C4-2B (cell line): ENCODE results near the gene GFOD2.

Experiments
- H3K27ac ChIP-seq: fragments of 450-650 bp; 2 replicates; pipeline ENCODE4 v1.5.1; 2017
- ZFX ChIP-seq: fragments of 450-650 bp; IDR thresholded peaks from 2 replicates; pipeline ENCODE4 v1.6.1; 2017
- TF ChIP-seq, protein P1 (sequence below): fragments of 450-650 bp; conservative IDR thresholded peaks from 2 replicates; pipeline ENCODE4 v1.5.1; 2017; ENCODE audit warnings: mild to moderate bottlenecking

The GFOD2 gene

DNA sequence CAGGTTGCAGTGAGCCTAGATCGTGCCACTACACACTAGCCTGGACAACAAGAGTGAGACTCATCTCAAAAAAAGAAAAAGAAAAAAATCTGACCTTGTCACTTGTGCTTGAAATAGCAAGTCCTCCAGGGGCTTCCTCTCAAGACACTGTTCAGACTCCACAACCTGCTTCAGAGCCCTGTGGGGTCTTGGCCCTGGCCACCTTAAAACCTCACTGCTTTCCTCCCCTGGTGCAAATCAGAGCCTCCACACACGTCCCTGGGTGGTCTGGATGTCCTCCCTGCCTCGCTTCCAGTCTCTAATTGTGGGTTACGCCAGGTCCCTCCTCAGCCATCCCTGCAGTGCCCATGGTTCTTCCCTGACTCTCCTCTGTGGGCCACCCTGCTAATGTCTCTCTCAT, 63.8 kb downstream of the GFOD2 start:
- no peak overlapping the region for H3K27ac ChIP-seq
- no peak for TF ChIP-seq ZFX
- TF ChIP-seq, protein P1, sequence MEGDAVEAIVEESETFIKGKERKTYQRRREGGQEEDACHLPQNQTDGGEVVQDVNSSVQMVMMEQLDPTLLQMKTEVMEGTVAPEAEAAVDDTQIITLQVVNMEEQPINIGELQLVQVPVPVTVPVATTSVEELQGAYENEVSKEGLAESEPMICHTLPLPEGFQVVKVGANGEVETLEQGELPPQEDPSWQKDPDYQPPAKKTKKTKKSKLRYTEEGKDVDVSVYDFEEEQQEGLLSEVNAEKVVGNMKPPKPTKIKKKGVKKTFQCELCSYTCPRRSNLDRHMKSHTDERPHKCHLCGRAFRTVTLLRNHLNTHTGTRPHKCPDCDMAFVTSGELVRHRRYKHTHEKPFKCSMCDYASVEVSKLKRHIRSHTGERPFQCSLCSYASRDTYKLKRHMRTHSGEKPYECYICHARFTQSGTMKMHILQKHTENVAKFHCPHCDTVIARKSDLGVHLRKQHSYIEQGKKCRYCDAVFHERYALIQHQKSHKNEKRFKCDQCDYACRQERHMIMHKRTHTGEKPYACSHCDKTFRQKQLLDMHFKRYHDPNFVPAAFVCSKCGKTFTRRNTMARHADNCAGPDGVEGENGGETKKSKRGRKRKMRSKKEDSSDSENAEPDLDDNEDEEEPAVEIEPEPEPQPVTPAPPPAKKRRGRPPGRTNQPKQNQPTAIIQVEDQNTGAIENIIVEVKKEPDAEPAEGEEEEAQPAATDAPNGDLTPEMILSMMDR, result no peak

DNA sequence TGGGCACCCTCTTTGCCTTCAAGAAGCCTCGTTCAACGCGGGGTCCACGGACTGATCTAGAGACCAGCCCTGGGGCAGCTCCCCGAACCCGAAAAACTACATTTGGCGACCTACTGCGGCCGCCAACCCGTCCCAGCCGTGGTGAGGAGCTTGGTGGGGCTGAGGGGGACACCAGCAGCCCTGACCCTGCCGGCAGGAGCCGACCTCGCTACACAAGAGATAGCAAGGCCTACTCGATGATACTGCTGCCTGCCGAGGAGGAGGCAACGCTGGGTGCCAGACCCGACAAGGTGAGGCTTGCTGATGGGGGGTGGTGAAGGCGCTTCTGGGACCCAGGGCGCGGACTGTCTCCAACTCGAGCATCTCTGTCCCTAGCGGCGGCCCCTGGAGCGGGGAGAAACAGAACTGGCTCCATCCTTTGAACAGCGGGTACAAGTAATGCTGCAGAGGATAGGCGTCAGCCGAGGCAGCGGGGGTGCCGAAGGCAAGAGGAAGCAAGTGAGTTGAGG, 64.7 kb downstream of the GFOD2 start:
- H3K27ac ChIP-seq, result no peak overlapping the region
- TF ChIP-seq ZFX, result no peak
- TF ChIP-seq, protein P1, result no peak

DNA sequence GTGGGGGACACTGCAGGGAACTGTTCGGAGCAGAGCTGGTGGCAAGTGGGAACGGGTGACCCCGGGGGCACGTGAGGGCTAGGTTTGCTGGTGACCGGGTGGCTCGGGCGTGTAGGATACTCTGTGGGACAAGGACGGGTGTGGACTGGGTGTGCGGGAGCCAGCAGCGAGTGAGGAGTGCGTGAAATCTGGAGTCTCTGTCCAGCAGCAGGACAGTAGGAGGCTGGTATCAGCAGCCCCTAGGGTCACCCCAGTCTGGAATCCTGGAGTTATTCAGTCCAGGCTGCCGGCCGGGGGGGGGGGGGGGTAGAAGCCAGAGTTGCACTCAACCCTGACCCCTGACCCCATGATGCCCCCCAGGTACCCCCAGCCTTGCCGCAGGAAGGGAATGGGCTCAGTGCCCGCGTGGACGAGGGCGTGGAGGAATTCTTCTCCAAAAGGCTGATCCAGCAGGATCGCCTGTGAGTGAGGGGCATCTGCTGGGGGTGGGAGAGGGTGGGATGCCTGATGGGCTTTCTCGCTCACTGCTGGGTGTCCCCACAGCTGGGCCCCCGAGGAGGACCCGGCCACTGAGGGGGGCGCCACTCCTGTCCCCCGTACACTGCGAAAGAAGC, 65.2 kb downstream of the GFOD2 start:
- peak overlapping the region; percentile 31; the same call in 1 of the 2 replicates for H3K27ac ChIP-seq
- TF ChIP-seq, protein P1, result no peak
- no peak for TF ChIP-seq ZFX

DNA sequence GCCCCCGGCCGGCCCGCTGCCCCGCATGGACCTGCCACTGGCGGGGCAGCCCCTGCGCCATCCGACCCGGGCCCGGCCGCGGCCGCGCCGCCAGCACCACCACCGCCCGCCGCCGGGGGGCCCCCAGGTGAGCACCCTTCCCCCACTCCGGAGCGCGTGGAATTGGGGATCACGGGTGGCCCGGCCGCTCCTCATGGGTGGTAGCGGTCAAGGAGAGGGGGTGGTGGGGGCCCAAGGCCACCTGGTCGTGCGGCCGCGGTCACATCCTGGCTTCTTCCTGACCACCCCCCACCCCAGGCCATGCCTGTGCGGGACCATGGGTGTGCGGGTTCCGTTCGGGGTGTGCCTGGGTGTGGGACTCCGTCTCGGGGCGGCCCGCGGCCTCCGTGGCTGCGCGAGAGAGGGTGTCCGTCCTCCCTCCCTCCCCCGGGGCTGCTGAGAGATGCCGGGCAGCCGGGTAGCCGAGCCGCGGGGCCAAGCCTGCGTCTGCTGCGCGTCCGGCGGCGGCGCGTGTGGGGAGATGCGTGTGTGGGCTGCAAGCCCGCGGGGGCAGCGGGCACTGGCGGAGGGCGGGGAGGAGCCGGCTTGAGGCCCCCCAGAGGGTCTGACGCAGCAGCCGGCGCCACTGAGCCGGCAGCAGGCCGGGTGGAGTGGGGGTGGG, 65.9 kb downstream of the GFOD2 start:
- peak overlapping the region; percentile 31; the same call in 1 of the 2 replicates for H3K27ac ChIP-seq
- TF ChIP-seq, protein P1, result peak; percentile 57
- no peak for TF ChIP-seq ZFX

DNA sequence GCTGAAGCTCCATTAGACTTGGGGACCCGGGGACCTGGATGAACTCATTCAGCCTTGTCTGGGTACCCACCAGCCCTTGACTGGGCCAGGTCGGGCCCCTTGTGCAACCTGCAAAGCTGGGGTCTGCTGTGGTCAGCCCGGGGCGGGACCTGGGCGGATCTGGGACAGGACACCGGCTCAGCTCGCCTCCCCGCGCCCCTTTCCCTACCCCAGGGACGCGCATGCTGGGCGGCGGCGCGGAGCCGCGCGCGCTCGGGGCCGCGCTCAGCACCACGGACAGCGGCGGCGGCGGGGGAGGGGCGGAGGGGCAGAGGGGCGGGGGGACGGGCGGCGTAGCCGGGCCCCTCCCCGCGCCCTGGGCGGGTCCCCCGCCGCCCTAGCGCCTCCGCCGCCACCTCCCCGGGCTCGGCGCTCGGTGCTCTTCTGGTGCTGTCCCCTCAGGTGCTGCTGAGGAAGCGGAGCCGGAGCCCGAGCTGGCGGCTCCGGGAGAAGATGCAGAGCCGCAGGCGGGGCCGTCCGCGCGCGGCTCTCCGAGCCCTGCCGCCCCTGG, 66.5 kb downstream of the GFOD2 start:
- peak overlapping the region; percentile 31; the same call in 1 of the 2 replicates for H3K27ac ChIP-seq
- no peak for TF ChIP-seq ZFX
- TF ChIP-seq, protein P1, result no peak

DNA sequence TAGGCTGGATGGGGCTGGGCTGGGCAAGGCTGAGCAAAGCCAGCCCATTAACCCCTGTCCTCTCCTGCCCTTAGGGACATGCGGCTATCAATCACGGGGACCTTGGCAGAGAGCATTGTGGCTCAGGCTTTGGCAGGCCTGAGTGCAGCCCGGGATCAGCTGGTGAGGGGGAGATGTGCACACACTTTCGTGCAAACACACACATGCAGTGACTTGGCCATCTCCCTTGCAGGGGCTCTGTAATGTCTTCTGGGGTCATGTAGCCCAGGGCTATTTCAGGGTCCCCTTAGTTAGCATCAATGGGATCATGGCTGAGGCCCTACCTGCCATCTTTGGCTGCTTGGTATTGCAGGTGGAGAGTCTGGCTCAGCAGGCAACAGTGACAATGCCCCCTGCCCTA, 67.3 kb downstream of the GFOD2 start:
- H3K27ac ChIP-seq, result no peak overlapping the region
- TF ChIP-seq, protein P1, result no peak
- TF ChIP-seq ZFX, result no peak

DNA sequence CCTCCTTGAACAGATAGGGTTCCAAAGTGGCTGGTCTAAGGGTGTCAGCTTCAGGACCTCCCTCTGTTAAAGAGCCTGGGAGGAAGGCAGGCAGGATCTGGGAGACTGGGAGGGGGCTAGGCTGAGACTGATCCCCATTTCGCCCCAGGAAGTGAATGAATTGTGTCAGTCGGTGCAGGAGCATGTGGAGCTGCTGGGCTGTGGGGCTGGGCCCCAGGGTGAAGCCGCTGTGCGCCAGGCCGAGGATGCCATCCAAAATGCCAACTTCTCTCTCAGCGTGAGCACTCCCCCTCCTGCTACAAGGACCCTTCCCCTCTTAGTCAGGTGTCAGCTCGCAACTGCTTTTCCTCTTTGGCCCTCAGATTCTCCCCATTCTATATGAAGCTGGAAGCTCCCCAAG, 68.1 kb downstream of the GFOD2 start:
- TF ChIP-seq ZFX, result no peak
- TF ChIP-seq, protein P1, result no peak
- H3K27ac ChIP-seq, result no peak overlapping the region
